Activated CD4-positive, CD25-positive, alpha-beta regulatory T cell (primary cell): Measurements from ENCODE around the gene SMG6.
A peak's percentile ranks its signal among the peaks of the same experiment; 100 is the strongest.
"Not testable (repeated sequence)": the region's sequence is repeated elsewhere in the genome, so short reads cannot be mapped to it uniquely, and the experiment has no call there.

ENCODE experiments used
- DNase-seq, 4 experiments: peaks; one replicate each; lab custom pipeline; 2025; lab: John Stamatoyannopoulos, UW

Gene SMG6

DNA sequence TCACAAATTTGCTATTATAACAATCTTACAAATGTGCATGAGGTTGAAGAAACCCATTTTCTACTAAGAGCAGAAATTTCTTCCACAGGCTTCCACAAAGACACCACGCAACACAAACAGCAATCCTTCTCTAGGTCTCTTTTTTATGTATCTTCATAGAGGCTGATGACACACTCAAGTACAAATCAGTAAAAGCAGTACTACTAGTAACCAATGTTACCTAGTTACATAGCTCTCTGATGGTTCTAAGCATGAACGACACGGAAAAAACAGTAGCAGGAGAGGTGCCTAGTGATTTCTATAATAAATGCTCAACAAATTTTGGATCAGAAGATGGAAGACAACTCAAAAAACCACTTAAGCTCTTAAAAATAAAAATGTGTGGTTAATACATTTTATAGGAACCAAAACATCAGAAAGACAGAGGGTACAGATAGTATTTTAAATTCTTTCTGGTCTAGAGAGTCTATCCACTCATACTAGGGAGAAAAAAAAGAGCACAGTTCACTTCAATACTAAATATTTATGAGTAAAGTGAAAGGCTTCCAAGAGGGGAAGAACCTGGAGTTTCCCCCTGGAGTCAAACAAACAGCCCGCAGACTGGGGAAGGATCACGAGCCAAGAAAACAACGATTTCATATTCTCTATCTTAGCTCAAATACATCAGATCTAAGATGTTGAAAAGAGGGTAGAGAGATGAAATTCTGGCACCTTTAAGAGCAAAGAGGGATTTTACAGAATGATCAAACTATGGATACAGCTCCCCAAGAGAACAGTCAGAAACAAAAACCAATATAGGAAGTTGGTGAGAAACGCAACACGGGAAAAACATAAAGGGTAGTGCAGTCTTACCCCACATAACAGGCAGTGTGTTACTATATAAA lies 40.2 kb downstream of the SMG6 start:
- DNase-seq = no peak

DNA sequence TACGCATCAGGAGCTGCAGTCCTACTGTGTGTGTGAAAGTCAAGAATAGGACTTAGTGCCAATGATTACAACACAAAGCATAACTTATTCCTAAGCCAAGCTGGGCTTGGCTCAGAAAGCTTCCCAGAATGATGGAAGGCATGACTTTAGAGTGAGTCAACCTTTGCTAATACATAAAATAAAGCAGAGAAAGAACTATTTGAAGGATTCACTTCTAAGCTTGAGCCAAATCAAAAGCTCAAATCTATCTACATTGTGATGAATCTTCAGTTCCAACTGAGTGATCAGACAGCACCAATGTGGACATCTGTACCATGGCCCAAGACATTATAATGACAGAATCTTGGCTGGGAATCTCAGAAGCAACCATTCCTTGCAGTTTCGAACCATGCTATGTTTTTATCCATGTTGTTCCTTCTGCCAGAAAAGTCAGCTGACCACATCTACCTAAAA lies 41.4 kb downstream of the SMG6 start:
- DNase-seq = no peak

DNA sequence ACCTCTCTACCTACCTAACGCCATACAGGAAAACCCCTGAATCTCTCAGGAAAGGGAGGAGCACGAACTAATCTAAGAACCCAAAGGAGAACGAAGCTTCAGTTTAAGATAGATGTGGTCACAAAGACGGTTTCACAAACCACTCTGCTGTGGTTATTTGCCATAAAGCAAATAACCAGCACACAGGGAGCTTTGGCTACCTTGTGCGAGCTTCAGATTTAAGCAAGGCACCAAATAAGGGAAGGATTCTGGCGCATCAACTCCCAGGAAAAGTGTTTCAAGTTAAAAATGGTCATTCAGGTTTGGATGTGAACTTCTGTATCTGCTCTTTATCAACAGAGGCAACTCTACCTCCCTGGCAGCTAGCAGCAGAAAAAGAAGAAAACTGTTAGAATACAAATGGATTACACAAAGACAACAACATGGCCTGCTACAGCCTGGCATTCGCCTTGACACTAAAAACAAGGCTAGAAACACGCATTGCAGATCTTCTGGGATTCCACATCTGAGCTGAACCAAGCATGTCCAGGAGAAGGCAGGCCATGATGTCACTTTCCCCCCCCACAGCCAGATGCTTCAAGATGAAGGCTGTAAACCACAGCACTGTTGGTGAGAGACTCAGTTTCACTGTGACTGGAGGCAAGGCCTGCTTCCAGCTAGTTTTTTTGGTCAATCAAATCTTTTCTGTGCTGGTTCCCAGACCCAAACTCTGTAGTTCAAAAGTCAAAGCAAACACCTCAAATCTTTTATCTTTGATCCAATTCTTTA lies 43.6 kb downstream of the SMG6 start:
- DNase-seq = peak; percentile 10 to 43 (median 18)

DNA sequence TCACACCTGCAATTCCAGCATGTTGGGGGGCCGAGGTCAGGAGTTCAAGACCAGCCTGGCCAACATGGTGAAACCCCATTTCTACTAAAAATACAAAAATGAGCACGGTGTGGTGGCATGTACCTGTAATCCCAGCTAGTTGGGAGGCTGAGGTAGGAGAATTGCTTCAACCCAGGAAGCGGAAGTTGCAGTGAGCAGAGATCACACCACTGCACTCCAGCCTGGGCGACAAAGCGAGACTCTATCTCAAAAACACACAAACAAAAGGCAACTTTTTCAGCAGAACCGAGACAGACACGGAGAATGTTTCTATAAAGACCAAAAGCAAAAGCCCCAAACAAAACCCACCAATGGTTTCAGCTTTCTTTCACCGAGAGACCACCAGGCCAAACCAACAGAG lies 44.8 kb downstream of the SMG6 start:
- DNase-seq = not testable (repeated sequence)

DNA sequence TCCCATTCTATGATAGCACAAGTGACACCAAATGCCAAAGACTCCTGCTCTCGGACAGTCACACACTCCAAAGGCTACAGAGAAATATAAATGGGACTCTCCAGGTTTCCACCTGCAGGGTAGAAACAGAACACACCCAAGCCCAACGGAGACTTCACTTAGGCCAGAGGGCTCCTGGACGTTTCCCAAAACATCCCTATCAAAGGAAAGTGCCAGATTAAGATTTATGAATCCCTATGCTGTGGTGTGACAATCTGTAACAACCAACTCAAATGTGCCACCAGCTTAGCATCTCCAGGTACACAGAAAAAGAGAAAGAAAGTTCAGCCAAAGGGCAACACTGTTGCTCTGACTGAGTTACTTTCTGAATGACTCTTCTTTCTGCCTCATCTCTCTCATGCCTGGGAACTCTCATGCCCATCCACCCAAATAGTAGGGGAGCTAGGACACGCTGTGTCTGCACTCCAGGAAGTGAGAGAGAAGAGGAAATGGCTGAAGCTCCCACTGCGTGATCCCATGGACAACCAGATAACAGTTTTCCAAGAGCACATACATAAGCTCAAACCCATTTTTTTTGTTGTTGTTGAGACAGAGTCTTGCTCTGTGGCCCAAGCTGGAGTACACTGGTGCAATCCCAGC lies 49.7 kb downstream of the SMG6 start:
- no peak for DNase-seq

DNA sequence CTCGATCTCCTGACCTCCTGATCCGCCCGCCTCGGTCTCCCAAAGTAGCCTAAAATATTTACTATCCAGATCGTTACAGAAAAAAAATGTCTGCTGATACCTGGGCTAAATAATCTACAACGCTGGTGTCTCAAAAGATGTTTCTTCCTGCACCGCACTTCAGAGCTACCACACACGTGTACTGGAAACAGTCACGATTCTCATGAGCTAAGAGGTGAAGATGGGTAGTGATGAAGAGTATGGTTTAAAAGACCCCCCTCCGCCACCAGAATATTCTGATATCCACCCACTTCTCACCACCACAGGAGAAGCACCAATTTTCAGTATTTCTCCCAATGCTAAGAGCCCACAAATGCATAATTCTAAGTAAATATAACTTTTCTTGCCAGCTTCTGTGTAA lies 50.2 kb downstream of the SMG6 start:
- no peak for DNase-seq

DNA sequence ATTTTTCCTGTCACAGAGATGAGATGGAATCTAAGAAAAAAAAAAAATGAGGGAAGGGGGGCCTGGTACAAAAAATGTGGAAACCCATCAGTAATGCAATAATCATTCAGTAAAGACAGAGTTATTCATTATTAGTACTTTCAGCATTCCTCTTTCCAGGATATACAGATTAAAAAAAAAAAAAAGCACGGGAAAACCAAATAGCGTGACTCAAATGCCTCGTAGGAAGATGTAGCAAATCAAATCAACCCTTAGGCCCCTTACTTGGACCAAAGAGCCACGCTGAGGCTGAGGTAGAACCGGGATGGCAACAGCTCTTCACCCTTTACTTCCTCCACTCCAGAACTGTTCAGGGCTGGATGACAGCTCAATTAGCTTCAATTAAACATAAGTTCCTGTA lies 52.5 kb downstream of the SMG6 start:
- DNase-seq = no peak

DNA sequence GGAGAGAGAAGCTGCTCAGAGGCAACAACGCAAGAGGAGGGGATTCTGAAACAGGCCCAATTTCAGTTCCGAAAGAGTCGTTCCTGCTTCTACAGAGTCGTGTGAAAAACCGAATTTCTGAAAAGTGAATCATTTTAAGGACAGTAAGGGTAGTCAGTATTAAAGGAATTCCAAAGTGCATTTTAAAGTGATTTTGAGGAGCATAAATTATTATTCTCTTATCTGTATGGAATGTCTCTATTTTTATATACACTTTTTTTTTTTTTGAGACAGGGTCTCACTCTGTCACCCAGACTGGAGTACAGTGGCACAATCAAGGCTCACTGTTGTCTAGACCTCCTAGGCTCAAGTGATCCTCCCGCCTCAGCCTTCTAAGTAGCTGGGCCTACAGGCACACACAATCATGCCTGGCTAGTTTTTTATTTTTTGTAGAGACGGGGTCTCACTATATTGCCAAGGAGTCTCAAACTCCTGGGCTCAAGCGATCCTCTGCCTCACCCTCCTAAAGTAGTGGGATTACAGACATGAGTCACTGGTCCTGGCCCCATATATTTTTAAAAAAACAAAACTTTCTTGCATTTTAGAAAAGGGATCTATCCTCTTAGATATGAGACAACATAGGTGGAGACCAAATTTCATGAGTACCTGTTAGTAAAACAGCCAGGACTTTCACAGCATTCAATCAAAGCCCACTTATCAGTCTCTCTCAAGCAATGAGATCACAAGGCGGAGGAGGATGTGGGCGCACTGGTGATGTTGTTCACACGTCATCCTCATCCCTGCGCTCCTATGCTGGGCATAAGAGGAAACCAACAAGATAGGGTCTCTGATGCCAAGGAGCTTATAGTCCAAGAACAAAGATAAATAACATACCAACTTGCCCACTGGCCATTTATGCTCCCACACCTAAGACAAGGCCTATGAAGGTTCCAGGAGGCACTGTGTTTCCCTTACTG lies 53.2 kb downstream of the SMG6 start:
- no peak for DNase-seq

DNA sequence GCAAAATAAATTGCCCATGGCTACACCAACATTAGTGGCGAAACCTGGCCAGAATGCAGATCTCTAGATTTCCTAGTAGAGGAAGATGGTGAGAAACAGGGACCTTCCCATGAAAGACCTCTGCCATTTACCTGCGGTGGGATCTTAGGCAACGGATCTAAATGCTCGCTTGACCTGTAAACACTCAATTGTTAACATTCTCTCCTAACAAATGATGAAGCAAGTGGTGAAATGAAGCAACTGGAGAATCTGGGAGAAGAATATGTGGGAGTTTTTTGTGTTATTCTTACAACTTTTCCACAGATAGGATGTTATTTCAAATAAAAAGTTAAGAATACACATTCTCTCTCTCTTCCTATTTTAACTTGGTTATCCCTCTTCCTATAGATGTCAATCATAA lies 56.6 kb downstream of the SMG6 start:
- no peak for DNase-seq

DNA sequence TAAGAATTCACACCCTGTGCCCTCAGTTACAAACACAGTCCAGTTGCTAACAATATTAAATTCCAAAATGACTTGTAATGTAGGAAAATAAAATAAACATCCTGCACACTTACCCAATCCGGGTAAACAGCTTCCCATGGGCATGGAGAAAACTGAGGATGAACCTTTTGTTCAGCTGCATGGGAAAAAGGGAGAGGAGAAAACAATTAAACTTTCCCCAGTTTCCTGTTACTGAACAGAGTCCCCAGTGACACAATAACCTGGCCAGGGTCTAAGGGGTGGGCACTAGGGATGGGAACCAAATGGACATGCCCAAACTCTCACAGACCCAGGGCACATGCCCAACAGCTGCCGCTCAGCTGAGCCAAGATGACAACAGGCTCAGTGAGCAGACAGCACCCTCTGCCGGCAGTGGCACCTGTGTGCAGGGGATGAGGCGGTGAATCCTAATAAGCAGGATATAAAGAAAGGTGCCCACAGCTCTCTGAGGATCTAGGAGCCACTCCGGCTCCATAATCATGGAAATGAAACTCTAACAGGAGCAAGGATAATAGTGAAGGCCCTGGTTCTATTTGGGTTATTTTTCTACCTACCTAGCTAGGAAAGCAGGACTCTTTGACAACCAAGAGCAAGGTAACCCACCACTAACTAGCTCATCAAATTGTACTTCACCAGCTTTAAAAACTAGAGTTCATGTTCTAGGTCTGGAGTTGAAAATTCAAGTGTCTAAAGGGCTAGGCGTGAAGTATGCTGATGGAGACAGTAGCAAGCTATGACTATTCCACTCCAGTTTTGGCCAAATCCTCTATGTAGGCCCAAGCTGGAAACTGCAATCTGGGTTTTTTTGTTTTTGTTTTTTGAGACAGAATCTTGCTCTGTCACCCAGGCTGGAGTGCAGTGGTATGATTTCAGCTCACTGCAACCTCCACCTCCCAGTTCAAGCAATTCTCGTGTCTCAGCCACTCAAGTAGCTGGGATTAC lies 58.8 kb downstream of the SMG6 start:
- DNase-seq = peak; percentile 61 to 76 (median 66)

DNA sequence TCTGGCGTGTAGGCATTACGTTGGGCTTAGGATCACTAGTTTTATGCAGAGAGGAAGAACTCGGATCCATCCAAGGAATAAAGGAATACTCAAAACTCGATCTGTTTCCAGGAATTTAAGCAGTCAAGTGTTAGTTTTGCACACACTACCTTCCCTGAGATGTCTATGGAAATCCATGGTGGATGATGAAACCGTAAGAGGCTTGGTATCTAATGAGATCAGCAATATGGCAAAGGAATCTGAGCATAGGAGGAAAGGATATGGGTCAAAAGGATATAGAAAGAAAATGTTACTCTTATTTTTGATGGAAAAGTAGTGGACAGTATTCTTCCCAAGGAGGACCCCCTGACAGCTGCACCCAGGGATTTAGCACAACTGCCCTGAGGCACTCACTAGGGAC lies 59.6 kb downstream of the SMG6 start:
- no peak for DNase-seq

DNA sequence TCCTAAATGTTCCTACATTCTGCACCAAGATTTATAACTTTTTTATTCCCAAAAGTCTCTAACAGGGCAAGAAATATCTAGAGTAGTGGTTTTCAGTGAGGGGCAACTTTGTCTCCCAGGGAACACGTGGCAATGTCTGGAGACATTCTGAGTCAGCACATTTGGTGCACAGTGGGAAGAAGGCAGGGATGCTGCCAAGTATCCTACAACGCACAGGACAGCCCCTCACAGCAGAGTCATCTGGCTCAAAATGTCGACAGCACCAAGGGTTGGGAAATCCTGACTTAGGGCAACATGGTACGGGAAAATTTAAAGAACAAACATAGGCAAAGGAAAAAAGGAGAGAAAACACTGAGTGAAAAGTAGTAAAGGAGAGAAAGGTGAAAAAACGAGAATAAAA lies 61.8 kb downstream of the SMG6 start:
- DNase-seq = no peak

DNA sequence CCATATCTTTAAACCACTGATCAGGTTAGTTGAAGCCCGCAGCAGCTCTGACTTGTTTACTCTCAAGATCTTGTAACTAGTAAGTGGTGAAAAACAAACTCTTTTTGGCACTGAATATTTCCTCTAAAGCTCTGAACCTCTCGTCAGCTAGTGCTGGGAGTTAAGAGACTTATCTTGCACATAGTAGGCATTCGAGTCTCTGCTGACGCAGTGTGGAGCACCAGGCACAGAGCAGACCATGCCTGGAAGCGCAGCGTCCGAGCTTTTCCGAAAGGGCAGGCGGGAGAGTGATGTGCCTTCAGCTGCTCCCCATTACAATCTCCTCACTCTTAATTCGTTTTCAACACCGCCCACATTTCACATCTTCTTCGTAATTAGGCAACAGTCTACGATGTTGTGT lies 63.0 kb downstream of the SMG6 start:
- no peak for DNase-seq

DNA sequence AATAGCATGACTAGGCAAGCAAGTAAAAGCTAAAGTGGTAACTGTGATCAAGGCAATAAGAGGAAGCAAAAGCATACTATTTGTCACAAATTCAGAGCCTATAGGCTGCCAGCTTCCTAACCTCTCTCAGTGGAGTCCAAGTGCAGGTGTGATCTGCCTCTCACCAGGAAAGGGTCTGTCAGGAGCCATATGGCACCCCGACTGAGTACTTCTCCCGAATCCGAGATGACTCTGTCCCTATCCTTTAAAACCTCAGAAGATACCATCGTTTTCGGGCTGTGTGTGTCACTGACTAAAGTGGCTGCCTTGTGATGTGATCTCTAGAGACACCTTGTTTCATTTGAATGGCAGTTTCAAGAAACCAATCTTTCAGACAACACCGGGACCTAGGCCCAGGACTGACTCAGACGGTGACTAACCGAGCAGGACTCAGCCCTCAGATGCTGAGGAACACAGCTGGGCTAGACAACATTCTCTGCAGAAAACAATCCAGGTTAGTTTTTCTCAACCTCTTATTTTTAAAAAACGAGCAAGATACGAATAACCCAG lies 63.6 kb downstream of the SMG6 start:
- DNase-seq = peak in 2 of 4 experiments; percentile 2 to 23

DNA sequence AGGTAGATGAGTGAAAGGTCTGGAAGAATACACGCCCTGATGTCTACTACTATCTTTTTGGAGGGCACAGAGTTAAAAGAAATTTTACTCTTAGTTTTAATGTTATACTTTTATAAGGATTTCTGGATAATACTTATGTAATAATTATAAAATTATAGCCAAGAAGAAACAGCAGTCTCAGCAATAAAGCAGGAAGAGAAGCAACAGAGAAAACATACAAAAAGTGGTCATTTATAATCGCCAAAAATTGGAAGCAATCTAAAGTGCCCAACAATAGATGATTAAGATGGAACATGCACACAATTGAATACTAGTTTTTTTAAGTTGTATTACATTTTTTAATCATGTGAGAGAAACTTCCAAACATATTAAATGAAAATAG lies 64.4 kb downstream of the SMG6 start:
- no peak for DNase-seq

DNA sequence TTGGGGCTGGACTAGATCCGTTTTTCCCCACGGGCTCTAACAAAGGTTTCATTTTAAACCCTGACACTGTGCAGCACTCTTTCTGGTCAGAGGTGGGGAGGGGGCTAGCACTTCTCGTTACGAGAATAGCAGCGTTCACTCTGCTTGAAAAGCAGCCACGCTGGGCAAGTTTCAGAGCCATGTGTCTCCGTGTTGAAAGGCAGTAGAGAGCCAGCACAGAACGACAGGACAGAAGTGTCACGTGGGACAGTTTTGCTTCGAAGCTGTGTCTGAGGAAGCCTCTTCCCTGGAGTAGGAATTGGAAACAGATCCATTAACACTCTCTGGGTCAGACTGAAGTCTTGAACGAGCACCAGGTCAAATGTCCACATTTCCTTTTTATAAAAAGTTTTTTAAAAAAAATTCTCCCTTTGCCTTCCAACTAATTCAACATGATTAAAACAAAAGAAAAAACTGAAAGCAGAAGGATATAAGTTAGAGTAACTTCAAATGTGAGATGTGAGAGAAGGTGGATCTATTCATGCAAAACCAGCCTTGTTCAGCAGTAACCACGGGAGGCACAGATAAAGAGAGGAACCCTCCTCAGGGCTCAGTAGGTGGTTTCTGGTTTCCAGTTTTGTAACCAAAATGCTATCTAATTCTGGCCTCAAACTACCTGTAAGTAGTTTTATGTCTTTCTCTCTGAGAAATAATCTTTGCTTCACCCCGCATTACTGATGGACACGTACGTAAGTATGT lies 65.0 kb downstream of the SMG6 start:
- DNase-seq = no peak

DNA sequence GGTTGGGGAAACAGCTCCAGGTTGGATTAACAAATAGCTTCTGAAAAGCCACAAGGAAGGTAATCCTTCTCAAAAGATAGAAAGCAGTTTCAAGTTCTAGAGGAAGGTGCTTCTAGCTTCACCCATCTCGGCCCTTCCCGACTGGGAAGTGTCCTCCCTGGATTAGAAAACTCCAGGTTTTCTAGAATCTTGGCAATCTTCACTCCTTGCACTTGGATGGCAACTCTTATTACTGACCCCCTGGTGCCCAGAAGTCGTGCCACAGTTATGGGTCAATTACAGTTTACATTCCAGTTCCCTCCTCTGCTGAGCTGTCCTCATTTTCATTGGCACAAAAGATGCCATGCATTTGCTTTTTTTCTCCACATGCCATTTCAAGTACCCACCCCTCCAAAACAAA lies 65.6 kb downstream of the SMG6 start:
- DNase-seq = no peak

DNA sequence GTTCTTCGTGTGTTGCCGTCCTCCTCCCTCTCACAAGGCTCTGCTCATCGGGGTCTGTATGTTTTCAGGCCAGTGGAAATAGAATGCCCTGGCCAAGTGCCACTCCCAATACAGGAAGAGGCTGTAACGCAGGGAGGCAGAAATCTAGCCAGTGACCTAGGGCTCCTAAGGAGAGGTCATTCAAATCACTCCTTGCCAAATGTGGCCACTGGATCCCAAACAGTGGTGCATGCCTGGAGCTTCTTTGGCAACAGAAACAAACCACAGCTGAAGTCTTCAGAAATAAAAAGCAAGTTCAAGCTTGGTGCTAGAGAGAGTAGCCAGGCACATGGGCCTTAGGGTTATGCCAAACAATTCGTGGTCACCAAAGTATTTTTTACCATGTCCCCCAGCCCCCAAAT lies 66.1 kb downstream of the SMG6 start:
- DNase-seq = no peak

DNA sequence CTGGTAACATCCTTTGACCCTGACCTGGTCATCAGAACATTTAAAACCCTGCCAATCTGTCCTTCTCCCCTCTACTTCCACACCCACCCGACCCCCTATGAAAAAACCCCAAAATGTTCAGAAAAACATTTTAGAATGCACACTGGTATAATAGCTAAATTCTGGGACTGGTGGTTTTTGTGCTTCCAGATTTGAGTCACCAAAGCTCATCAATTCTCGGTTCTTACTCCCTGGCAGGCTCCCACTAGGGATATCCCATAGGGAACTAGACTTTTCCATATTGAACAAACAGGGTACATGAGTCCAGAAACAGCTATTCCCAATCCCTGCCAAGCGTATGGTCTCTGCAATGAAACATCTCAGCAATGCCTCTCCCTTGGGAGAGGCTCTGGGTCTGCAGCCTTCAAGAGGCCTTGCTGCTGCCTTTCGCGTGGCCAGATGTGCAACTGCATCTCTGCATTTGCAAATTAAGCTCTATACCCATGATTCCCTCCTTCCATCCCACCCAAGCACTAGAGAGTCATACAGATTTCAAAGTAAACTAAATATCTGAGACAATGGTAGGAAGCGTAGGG lies 67.7 kb downstream of the SMG6 start:
- DNase-seq = no peak
